ENCODE results near the gene PLEKHH2.
"Not testable (repeated sequence)": the region's sequence is repeated elsewhere in the genome, so short reads cannot be mapped to it uniquely, and the experiment has no call there.

PLEKHH2 gene

DNA sequence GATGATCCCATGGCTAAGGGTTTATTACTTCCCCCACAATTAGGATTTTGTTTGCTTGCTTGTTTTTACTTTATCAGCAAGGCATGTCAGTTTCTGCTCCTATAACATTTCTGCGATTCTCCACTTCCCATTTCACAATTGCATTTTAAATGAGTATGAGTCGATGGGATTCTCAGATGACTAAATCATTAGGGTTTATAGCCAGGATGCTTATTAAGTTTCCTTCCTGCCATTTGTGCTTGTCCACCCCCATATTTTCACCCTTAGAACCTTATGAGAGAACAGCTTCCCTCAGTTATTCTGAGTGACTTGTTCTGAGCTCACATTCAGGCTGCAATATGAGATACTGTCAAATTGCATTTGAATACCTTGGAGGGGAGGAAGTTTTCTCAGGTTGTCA lies 77.1 kb downstream of the PLEKHH2 start:
- H3K4me3 ChIP-seq (ENCODE audit: low read depth, low read length) = no peak overlapping the region
- DNase-seq (ENCODE audit: low read depth) = no peak
- in situ Hi-C loops (cut with HindIII; ENCODE audit: low sequenced_read_pairs) = no loop called here
- TF ChIP-seq, protein P1, sequence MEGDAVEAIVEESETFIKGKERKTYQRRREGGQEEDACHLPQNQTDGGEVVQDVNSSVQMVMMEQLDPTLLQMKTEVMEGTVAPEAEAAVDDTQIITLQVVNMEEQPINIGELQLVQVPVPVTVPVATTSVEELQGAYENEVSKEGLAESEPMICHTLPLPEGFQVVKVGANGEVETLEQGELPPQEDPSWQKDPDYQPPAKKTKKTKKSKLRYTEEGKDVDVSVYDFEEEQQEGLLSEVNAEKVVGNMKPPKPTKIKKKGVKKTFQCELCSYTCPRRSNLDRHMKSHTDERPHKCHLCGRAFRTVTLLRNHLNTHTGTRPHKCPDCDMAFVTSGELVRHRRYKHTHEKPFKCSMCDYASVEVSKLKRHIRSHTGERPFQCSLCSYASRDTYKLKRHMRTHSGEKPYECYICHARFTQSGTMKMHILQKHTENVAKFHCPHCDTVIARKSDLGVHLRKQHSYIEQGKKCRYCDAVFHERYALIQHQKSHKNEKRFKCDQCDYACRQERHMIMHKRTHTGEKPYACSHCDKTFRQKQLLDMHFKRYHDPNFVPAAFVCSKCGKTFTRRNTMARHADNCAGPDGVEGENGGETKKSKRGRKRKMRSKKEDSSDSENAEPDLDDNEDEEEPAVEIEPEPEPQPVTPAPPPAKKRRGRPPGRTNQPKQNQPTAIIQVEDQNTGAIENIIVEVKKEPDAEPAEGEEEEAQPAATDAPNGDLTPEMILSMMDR (IDR thresholded peaks at IDR 0.05; ENCODE audit: low read depth, low read length, missing control alignments) = no peak

DNA sequence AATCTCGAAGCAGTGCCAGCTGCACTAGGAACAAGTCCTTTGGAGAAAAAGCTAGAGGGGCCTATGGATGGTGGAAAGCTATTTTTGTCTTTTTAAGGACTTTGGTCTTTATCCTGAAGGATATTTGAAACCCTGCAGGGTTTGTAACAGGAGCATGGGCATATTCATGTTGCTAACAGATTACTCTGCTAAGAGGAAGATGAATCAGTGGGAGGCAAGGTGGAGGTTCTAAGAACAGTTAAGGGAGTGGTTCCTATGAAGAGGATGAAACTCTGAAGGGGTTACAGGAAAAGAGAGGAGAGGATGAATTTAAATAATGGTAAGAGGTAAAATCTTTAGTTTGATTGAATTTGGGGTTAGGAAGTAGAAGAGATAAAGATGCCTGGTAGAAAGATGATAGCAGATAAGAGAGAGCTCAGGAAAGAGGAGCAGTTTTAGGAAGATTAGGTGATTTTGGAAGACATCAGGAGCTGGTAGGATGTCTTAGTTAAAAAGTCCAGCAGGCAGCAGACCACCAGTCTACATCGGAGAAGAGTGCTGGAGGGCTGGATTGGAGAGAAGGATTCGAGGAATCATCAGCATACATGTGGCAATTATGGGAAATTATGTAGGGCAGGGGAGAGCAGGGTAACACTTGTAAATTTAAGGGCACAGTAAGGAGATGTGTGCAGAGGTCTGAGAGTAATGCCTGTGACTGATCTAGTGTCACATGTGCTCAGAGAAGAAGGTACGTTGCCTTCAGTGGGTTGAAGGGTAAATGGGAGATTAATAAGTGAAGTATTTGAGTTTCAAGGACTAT lies 78.4 kb downstream of the PLEKHH2 start:
- TF ChIP-seq, protein P1 (IDR thresholded peaks at IDR 0.05; ENCODE audit: low read depth, low read length, missing control alignments) = no peak
- H3K4me3 ChIP-seq (ENCODE audit: low read depth, low read length) = no peak overlapping the region
- no peak for DNase-seq (ENCODE audit: low read depth)
- in situ Hi-C loops (cut with HindIII; ENCODE audit: low sequenced_read_pairs) = no loop called here

DNA sequence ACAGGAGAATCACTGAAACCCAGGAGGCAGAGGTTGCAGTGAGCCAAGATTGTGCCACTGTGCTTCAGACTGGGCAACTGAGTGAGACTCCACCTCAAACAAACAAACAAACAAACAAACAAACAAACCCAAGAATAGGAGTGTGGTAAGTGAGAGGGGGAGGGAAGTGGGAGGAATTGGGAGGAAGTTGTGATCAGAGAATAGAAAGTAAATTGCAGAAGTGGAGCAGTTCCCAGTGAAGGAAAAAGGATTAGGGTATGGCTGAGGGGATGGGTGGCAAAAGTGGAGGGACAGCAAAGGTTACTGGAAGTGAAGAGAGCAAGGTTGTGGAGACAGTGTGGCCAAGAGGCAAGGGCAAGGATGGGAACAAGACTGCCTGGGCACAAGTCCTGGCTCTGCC lies 80.3 kb downstream of the PLEKHH2 start:
- TF ChIP-seq, protein P1 (IDR thresholded peaks at IDR 0.05; ENCODE audit: low read depth, low read length, missing control alignments) = no peak
- DNase-seq (ENCODE audit: low read depth) = no peak
- in situ Hi-C loops (cut with HindIII; ENCODE audit: low sequenced_read_pairs) = no loop called here
- no peak overlapping the region for H3K4me3 ChIP-seq (ENCODE audit: low read depth, low read length)

DNA sequence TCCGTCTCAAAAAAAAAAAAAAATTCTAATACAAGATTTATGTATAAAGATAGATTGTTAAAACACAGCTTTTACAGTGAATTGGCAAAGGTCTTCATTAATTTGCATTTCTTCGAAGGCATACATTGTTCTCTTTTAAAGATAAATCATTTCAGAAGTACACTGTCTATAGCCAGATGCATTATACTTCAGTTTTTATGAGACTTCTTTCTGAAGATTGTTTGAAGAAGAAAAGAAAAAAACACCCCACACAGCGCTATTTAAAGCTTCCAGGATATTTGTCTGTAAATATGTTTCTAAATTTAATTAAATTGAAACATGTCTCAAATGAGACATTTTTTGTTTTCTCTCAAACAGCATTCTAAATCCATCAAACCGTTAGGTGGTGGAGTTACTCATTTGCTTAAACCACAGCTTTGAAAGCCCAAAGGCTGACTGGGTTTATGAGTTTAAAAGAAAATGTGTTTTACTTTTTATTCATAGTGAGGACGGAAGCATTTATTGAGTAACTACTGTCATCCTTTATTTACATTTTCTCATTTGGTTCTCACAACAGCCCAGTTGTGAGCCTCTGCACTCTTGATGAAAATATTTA lies 81.6 kb downstream of the PLEKHH2 start:
- TF ChIP-seq, protein P1 (IDR thresholded peaks at IDR 0.05; ENCODE audit: low read depth, low read length, missing control alignments) = no peak
- DNase-seq (ENCODE audit: low read depth) = no peak
- in situ Hi-C loops (cut with HindIII; ENCODE audit: low sequenced_read_pairs) = no loop called here
- no peak overlapping the region for H3K4me3 ChIP-seq (ENCODE audit: low read depth, low read length)

DNA sequence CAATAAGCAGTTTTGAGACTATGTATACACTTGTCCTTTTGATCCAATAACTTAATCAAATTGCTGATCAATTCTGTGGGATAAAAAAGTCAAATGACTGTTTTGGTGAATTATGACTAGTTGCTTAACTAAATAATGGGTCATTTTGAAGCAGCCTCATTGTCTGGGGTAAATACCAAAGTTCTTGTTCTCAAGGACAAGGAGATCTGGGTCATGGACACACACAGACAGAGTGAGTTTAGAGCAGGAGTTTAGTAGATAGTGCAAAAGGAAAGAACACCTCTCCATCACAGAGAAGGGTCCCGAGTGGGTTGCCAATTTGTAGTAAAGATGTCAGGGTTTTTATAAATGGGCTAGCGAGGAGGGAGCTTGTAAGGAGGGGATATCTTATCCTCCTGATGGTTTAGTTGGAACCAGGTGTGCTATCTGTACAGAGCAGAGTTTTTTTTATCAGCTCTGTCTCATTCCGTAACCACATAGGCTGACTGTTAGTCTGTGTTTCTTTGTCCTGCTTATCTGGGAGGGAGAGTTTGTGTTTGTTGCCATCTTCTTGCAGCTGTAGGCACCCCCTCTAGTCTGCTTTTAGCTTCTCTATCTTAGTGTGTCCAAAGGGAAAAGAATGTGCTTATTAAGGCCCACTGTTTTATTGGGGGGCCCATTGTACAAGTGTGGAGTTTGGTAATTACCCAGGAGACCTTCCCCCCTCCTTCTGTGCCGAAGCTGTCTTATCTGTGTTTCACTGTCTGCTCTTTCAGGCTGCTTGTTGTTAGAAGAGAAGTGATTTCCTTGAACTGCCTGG lies 87.9 kb downstream of the PLEKHH2 start:
- in situ Hi-C loops (cut with HindIII; ENCODE audit: low sequenced_read_pairs) = no loop called here
- TF ChIP-seq, protein P1 (IDR thresholded peaks at IDR 0.05; ENCODE audit: low read depth, low read length, missing control alignments) = no peak
- no peak overlapping the region for H3K4me3 ChIP-seq (ENCODE audit: low read depth, low read length)
- DNase-seq (ENCODE audit: low read depth) = no peak

DNA sequence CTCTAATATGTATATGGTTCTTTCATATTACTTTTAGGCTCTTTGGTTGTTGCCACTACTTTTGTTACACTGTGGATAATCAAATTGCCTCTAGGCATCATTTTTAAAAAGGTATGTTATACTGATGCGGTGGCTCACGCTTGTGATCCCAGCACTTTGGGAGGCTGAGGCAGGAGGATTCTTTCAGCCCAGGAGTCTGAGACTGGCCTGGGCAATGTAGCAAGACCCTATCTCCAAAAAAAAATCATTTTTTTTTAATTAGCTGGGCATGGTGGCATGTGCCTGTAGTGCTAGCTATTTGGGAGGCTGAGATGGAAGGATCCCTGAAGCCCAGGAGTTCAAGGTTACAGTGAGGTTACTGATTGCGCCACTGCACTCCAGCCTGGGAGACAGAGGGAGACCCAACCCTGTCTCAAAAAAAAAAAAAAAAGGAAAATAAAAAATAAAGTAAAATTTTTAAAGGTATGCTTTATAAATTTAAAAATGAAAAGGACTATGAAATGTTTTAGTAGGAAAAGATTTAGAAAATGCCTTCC lies 88.7 kb downstream of the PLEKHH2 start:
- in situ Hi-C loops (cut with HindIII; ENCODE audit: low sequenced_read_pairs) = no loop called here
- TF ChIP-seq, protein P1 (IDR thresholded peaks at IDR 0.05; ENCODE audit: low read depth, low read length, missing control alignments) = no peak
- no peak overlapping the region for H3K4me3 ChIP-seq (ENCODE audit: low read depth, low read length)
- DNase-seq (ENCODE audit: low read depth) = no peak

DNA sequence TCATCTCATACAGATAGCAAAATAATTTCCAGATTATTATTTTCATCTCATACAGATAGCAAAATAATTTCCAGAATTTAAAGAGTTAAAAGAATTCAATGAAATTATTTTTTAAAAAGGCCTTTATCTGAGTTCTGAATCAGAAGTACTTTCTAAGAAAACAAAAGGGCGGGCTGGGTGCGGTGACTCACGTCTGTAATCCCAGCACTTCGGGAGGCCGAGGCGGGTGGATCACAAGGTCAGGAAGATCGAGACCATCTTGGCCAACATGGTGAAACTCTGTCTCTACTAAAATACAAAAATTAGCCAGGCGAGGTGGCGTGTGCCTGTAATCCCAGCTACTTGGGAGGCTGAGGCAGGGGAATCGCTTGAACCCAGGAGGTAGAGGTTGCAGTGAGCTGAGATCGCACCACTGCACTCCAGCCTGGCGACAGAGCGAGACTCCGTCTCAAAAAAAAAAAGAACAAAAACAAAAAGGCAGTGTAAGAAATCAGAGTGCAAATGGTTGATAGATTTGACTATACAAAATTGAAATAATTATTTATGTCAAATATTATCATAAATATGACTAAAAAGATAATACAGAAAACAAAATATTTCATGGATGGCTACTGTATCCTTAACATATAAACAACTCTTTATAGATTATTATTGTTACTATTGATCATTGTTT lies 90.0 kb downstream of the PLEKHH2 start:
- H3K4me3 ChIP-seq (ENCODE audit: low read depth, low read length); DNase-seq (ENCODE audit: low read depth); in situ Hi-C loops (cut with HindIII; ENCODE audit: low sequenced_read_pairs): not testable (repeated sequence)

Measured in astrocyte of the cerebellum (primary cell).